Endothelial cell of umbilical vein (primary cell): ENCODE results near the gene KIF26B.

ENCODE experiments used
- CTCF ChIP-seq, 2 donors: IDR thresholded peaks; 1 replicate in 1 of 2; 2 replicates in 1 of 2; pipeline ENCODE4 v1.5.1; 2011; ENCODE audit warnings: low read length in 2 of 2, mild to moderate bottlenecking in 2 of 2, moderate library complexity in 2 of 2, control low read depth in 1 of 2, inconsistent platforms in 1 of 2, low read depth in 1 of 2; ENCODE audit not compliant: insufficient read depth in 1 of 2; ENCODE audit errors: extremely low read depth in 1 of 2
- EZH2 ChIP-seq: IDR thresholded peaks from 2 replicates; pipeline ENCODE4 v1.6.1; 2012; ENCODE audit warnings: borderline replicate concordance, low read depth, mild to moderate bottlenecking, moderate library complexity, low read length, inconsistent platforms; ENCODE audit not compliant: severe bottlenecking

DNA sequence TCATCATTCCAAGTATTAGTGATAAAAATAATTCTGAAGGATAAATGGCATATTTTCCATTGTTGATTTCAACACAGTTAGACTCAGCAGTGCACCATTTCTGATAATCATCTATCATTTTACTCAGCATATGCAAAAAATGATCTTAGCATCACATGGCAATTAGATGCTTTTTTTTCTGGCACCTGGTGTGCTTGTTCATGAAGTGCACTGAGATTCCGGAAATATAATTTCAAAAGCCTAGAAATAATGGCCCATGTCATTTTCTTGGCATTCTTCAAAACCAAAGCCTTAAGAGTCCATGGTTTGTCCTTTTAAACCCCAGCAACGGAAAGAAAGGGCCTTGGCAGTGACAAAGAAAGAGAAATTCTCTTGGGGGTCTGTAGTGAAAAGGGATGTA lies 278.8 kb downstream of the KIF26B start:
- TF ChIP-seq CTCF (IDR thresholded peaks at IDR 0.05; ENCODE audit: extremely low read depth in 1 of 2, insufficient read depth in 1 of 2, low read depth in 1 of 2, low read length in 2 of 2): no peak
- TF ChIP-seq EZH2: no peak
